GM19238 (cell line): ENCODE results near the gene PCDH19.
A peak's percentile ranks its signal among the peaks of the same experiment; 100 is the strongest.

Source experiments
- DNase-seq: peaks from one replicate; pipeline ENCODE4 v3.0.0; 2011; ENCODE audit warnings: low spot score; ENCODE audit not compliant: insufficient read length

The PCDH19 gene

GRCh38 chrX:100407147-100407783 lies 2.8 kb downstream of the PCDH19 start:
- DNase-seq: no peak

- no peak for DNase-seq
These were observed 4.6 kb downstream of the PCDH19 start for GRCh38 chrX:100405424-100405823.

DNA sequence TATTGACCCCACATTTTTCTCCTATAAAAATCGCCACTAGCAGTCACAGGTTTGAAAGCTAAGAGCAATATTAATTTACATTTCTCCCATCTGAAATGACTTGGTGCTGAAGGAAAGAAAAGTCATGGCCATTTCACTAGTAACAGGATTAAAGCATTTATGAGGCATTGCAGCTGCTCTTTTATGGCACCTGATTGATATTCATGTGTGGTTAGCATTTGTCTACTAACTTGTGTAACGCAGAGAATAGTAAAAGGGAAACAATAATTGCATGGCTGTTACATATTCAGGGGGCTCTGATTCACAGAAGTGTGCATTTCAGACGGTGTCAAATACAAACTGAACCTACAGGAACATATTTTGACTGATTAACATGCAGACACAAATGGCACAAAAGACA lies 5.2 kb downstream of the PCDH19 start:
- DNase-seq: no peak

DNA sequence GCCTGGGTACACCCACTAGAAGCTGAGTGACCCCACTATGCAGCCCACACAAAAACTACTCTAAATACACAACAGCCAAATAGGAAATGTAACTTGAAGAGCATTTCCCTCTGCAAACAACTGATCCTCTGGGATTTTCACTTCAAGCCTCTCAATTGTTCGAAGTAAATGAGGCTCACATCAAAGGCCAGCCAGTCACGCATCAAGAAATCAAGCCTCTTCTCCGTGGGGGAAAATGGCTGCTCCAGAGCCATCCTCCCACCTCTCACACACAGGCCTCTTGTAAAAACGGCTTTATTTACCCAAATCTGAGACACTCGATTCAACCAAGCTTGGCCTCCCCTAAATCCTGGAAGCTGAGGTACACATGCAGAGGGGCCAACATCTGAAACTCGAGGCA lies 14.3 kb downstream of the PCDH19 start:
- DNase-seq: no peak

DNA sequence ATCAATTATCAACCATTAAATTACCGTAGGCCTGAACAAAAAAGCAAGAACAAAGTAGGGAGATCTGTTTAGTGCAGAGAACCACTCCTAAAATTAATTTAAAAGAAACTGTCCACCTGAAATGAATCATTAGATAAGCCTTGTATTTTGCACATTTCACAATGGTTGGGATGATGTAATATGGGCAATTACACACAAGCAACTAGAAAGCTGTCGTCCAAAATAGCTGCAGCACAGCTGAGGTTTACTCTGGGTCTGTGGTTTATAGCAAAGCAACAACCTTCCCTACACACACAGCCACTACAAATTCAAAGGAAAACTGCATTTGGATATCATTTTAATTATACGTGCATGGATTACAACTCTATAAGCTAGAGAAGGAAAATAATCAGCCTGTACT lies 28.5 kb downstream of the PCDH19 start:
- no peak for DNase-seq

DNA sequence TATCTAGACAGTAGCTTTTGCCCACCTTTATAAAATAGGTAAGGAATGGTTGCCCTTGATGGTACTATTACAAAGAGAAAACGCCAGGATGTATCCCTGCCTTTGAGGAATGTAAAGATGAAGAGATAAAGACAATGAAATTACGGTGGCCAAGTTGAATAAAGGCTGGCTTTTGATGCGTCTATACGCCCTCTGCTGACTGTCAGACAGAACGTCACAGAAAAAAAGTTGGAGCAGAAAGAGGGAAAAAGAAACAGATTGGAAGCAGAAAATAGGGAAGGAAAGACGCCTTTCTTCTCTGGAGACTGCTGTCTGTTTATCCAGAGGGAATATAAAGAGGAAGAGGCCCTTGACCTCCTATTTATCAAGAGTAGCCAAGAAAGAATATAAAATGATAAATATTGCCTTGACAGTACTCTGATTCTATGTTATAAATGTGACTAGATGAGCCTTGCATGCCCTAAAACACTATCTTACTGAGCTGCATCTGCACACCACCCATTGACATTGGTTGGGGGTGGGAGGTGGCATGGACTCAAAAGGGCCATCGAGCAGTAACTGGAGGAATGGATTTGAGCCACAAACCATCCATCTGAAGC lies 30.6 kb downstream of the PCDH19 start:
- DNase-seq: no peak

GRCh38 chrX:100377826-100378225 lies 32.2 kb downstream of the PCDH19 start:
- no peak for DNase-seq

GRCh38 chrX:100376576-100376975 lies 33.5 kb downstream of the PCDH19 start:
- DNase-seq: no peak

- DNase-seq: no peak
These were observed 36.4 kb downstream of the PCDH19 start for GRCh38 chrX:100373673-100374072.

DNA sequence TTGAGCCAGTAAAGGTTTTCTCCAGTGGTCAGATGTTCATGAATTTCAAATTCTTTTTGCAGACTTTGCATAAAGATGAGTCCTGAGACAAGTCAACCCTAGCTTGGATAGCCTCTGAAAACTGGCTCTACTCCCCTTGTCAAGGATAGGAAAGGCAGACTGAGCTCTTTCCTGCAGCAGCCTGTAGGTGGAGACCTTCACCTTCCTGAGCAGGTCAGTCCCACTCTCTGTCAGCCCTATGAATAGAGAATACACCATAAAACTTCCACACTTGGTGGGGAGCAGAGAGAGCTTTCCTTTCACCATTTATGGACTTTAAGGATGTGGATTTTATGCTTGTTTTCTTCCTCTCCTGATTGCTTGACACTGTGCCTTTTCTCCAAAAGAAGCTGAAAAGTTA lies 41.9 kb downstream of the PCDH19 start:
- peak; percentile 4 for DNase-seq

GRCh38 chrX:100363896-100364295 lies 46.2 kb downstream of the PCDH19 start:
- no peak for DNase-seq

DNA sequence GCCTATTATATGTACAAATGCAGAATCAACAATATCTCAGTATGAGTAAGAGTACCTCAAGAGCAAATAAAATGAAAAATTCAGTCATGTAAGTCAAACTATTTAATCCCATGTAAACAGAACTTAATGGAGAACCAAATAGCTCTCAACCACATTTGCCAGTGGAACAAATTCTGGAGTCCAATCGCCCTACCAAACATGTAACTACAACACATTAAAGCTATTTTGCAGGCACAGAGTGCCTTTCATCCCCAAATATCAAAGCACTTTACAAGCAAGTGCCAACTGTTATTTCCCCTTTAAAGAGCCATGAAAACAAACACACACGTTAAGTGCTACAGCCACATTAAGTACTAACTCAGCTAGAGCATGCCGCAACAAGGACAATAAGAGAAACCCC lies 51.3 kb downstream of the PCDH19 start:
- no peak for DNase-seq

GRCh38 chrX:100356351-100356896 lies 53.6 kb downstream of the PCDH19 start:
- no peak for DNase-seq

DNA sequence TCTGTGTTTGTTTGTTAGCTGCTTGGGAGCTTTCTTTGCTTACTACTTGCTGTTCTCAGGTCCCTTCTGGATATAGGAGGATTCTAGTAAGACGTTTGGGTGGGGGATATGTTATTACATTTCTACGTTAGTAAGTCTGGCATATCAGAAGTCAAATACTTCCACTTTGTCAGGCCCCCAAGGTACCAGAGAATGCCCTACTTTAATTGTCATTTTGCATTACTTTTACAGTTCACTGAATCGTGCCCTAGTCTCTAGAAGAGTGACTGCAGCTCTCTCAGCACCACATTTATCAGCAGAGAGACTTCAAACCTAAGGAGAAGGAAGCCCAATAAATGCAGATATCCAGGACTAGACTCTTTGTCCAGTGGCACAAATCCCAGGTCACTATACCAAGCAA lies 54.4 kb downstream of the PCDH19 start:
- no peak for DNase-seq

GRCh38 chrX:100353326-100353725 lies 56.7 kb downstream of the PCDH19 start:
- no peak for DNase-seq

- no peak for DNase-seq
These were observed 59.2 kb downstream of the PCDH19 start for GRCh38 chrX:100350704-100351489.

- no peak for DNase-seq
These were observed 60.7 kb downstream of the PCDH19 start for GRCh38 chrX:100349391-100349790.

DNA sequence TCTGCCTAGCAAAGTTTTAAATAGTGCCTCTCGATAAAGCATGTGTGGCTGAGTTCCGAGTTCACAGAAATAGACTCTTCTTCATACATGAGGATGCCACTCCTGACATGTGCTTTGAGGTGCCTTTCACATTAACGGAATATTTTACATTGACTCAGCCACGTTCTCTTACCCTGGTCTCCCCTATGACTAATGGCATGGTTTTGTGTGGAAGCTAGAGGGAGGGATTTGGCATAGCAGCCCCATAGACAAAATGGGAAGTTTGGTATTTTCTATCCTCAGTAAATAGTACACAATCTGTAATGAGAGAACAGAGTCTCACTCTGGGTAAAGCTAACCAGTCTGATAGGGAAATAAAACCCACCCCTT lies 68.9 kb downstream of the PCDH19 start:
- DNase-seq: no peak

DNA sequence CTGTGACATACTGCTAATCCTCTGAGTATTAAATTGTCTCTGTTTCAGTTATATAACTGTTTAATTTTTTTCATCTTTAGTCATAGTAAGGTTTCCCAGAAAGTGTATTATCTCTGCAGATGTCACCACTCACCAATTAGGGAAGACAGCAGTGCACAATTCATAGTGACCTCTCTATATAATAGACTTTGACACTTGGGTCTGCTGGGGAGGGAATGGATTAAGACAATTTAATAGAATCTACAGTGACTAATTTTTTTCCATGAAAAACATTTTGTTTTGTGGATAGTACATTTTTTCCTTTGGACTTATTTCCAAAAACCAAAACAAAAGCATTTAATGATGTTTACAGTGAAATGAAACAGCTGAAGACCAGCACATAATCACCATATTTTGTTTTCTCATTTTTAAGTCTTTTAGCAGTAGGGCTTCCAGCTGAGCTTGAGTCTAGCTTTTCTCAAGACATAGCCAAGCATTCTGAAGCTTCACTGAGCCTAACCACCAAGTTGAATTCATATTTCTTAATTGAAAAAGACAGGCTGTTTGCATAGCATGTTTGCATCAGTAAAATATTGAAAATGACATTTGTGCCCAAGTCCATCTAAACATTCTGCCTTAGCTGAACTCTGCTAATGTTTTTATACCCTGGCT lies 69.5 kb downstream of the PCDH19 start:
- DNase-seq: no peak

DNA sequence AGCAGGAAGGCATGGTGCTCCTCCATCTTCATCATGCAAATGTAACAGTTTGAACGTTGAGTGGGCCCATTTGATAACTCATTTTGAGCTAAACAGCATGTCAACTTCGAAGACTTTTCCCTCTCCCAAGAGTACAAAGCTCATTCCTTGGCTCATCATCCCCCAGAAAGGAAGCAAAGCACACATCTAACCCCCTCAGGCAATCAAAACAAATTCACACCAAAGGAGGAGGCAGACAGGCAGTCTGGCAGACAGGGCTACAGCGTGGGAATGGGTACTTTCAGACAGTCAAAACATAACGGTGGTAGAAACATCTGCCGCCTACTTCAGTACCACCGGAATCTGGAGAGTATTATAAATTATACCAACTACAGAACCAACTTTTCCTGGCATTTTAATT lies 81.7 kb downstream of the PCDH19 start:
- DNase-seq: no peak

GRCh38 chrX:100319716-100320115 lies 90.4 kb downstream of the PCDH19 start:
- no peak for DNase-seq

- no peak for DNase-seq
These were observed 93.1 kb downstream of the PCDH19 start for GRCh38 chrX:100316987-100317386.
